Measurements from ENCODE around the gene KCTD15.

Gene KCTD15

GRCh38 chr19:33859016-33859415 lies 62.3 kb downstream of the KCTD15 start:
- DNase-seq (ENCODE audit: low read depth): no peak

- DNase-seq (ENCODE audit: low read depth): no peak
These were observed 63.8 kb downstream of the KCTD15 start for GRCh38 chr19:33860312-33861090.

- DNase-seq (ENCODE audit: low read depth): no peak
These were observed 65.3 kb downstream of the KCTD15 start for GRCh38 chr19:33861950-33862349.

GRCh38 chr19:33862981-33863380 lies 66.3 kb downstream of the KCTD15 start:
- DNase-seq (ENCODE audit: low read depth): no peak

- DNase-seq (ENCODE audit: low read depth): no peak
These were observed 66.8 kb downstream of the KCTD15 start for GRCh38 chr19:33863436-33863835.

GRCh38 chr19:33864311-33864850 lies 67.7 kb downstream of the KCTD15 start:
- no peak for DNase-seq (ENCODE audit: low read depth)

GRCh38 chr19:33865306-33865705 lies 68.6 kb downstream of the KCTD15 start:
- no peak for DNase-seq (ENCODE audit: low read depth)
